Mammary epithelial cell (primary cell): ENCODE measurements around the gene ECE2.

Source experiments
- CTCF ChIP-seq, 2 donors: IDR thresholded peaks in 1 of 2; conservative IDR thresholded peaks in 1 of 2; 2 replicates each; pipeline ENCODE4 v1.5.1; 2011 to 2012; ENCODE audit warnings: inconsistent platforms in 2 of 2, low read length in 2 of 2, mild to moderate bottlenecking in 2 of 2, control low read depth in 1 of 2, low read depth in 1 of 2; ENCODE audit not compliant: insufficient read depth in 1 of 2; ENCODE audit errors: extremely low read depth in 1 of 2
- EZH2 ChIP-seq: IDR thresholded peaks from 2 replicates; pipeline ENCODE4 v1.6.1; 2012; ENCODE audit warnings: low read length, inconsistent platforms, borderline replicate concordance

GRCh38 chr3:184284696-184285095 lies 8.9 kb downstream of the ECE2 start:
- TF ChIP-seq CTCF (conservative IDR thresholded peaks at IDR 0.05 in 1 of 2, IDR thresholded peaks at IDR 0.05 in 1 of 2; ENCODE audit: extremely low read depth in 1 of 2, insufficient read depth in 1 of 2, low read depth in 1 of 2, low read length in 2 of 2) (peak; percentile 48 to 62), EZH2 (no peak)
